Cardiac muscle cell (in vitro differentiated cells and primary cell): ENCODE measurements around the gene AVP. TPM values are rescaled to one million over a fixed set of nuclear protein-coding genes. Genes with fewer than 3 reads are reported as not detected.
"Not testable (repeated sequence)": the region's sequence is repeated elsewhere in the genome, so short reads cannot be mapped to it uniquely, and the experiment has no call there.

Source experiments
- DNase-seq, 2 donors: peaks; one replicate each; pipeline versions ENCODE4 v3.0.0 to v3.0.0-alpha.2; 2010 to 2017; ENCODE audit warnings: low read depth in 1 of 2, low spot score in 1 of 2
- H3K27ac ChIP-seq: fragments of 200-600 bp; sonication (generic); 2 replicates; pipeline ENCODE4 v1.5.1; 2016
- H3K27me3 ChIP-seq: fragments of 200-600 bp; sonication (generic); 2 replicates; pipeline ENCODE4 v1.6.0; 2016; ENCODE audit warnings: control low read depth
- H3K36me3 ChIP-seq: fragments of 200-600 bp; sonication (generic); 2 replicates; pipeline ENCODE4 v1.5.1; 2016; ENCODE audit warnings: control low read depth
- H3K4me1 ChIP-seq: fragments of 200-600 bp; sonication (generic); 2 replicates; pipeline ENCODE4 v1.8.1; 2017; ENCODE audit warnings: low read depth, mild to moderate bottlenecking, mixed run types
- H3K4me3 ChIP-seq: fragments of 200-600 bp; sonication (generic); 2 replicates; pipeline ENCODE4 v1.5.1; 2016; ENCODE audit warnings: mild to moderate bottlenecking
- H3K9me3 ChIP-seq: fragments of 200-600 bp; sonication (generic); 2 replicates; pipeline ENCODE4 v1.5.1; 2017; ENCODE audit warnings: low read depth, mild to moderate bottlenecking, control low read depth
- polyA plus RNA-seq: library from polyadenylated mRNA; unstranded; fragments of >200 nt; fragmentation: Nextera tagmentation; extraction: Ambion mirVana; gene quantifications from 2 replicates; pipeline ENCODE4 v1.2.1, GENCODE V29; 2016
- total RNA-seq: library from RNA; depleted of rRNA; stranded (reverse); fragments of >200 nt; gene quantifications from 2 replicates; pipeline ENCODE4 v1.2.3, GENCODE V29; 2016
- TF ChIP-seq, protein P1 (sequence below): IDR thresholded peaks from 2 replicates; pipeline ENCODE4 v1.5.1; 2012; ENCODE audit warnings: low read depth, mild to moderate bottlenecking, low read length

The AVP gene
- total and polyA plus RNA-seq, 2 experiments from 2014 or later = not detected

DNA sequence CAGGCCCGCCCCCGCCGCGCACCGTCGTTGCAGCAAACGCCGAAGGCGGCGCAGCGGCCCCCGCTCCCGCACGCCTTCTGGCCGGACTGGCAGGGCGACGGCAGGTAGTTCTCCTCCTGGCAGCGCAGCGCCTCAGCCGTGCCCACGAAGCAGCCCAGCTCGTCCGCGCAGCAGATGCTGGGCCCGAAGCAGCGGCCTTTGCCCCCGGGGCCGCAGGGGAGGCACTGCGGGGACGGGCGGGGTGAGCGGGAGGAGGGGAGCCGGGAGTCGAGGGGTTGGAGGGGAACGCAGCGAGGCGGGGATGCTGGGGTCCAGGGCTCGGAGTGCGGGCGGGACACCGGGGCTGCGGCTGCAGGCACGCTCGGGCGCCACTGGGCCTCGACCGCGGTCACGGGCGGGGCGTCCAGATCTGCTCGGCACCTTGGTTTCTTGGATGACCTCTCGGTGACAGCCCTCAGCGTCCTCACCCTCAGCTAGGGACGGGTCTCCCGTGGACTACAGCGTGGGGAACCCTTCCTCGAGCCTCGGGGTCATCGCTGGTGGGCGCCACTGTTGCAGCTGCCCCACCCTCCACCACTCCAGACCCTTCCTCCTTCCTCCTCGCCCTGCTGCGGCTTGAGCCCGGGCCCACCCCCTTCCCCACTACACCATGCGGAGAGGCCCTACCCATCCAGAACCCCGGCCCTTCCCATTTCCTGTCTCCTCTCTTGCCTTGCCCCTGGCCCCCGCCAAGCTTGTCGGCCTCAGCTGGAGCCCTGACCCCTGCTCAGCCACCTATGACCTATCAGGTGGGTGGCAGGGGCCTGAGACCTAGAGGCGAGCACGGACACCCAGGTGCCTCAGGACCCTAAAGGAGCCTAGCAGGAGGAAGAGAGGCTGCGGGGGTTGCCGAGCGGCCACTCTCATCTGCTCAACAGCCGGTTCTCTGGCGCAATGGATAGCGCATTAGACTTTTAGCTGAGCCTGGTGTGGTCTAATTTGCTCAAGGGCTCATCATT lies 1.3 kb downstream of the AVP start:
- no peak for DNase-seq
- H3K36me3 ChIP-seq = no peaks in the 10 kb centered on the region
- TF ChIP-seq, protein P1, sequence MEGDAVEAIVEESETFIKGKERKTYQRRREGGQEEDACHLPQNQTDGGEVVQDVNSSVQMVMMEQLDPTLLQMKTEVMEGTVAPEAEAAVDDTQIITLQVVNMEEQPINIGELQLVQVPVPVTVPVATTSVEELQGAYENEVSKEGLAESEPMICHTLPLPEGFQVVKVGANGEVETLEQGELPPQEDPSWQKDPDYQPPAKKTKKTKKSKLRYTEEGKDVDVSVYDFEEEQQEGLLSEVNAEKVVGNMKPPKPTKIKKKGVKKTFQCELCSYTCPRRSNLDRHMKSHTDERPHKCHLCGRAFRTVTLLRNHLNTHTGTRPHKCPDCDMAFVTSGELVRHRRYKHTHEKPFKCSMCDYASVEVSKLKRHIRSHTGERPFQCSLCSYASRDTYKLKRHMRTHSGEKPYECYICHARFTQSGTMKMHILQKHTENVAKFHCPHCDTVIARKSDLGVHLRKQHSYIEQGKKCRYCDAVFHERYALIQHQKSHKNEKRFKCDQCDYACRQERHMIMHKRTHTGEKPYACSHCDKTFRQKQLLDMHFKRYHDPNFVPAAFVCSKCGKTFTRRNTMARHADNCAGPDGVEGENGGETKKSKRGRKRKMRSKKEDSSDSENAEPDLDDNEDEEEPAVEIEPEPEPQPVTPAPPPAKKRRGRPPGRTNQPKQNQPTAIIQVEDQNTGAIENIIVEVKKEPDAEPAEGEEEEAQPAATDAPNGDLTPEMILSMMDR = no peak
- peaks cover 67% of the 10 kb centered on the region for H3K27me3 ChIP-seq
- no peaks in the 10 kb centered on the region for H3K9me3 ChIP-seq
- H3K4me3 ChIP-seq = peak overlapping the region; percentile 17
- H3K27ac ChIP-seq = no peak overlapping the region
- no peaks in the 10 kb centered on the region for H3K4me1 ChIP-seq

GRCh38 chr20:3082306-3082951 lies 2.1 kb downstream of the AVP start:
- H3K4me3 ChIP-seq = peak overlapping the region; percentile 17
- H3K27me3 ChIP-seq = peaks cover 75% of the 10 kb centered on the region
- no peak overlapping the region for H3K27ac ChIP-seq
- no peaks in the 10 kb centered on the region for H3K36me3 ChIP-seq
- TF ChIP-seq, protein P1 = no peak
- H3K4me1 ChIP-seq = no peaks in the 10 kb centered on the region
- H3K9me3 ChIP-seq = no peaks in the 10 kb centered on the region
- peak; percentile 21 to 53 for DNase-seq

DNA sequence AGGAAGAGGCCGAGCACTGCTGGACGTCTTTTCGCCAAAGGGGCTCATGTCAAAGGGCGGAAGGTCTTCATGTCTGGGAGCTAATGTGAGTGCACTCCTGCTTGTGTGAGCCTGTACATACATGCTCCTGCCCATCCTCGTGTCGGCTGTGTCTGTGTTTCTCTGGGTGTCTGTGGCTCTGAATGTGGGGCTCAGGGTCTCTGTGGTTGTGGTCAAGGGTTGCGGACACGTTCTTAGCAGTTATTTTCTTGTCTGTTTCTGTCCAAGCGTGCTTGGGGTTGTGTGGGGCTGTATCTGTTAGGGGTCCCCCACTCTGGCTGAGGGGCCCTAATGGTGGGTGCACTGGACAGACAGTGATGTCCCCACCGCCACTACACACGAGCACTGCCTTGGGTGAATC lies 2.9 kb downstream of the AVP start:
- Histone ChIP-seq H3K4me1 (no peaks in the 10 kb centered on the region), H3K36me3 (no peaks in the 10 kb centered on the region), H3K27me3 (peaks cover 76% of the 10 kb centered on the region), H3K27ac (no peak overlapping the region), H3K9me3 (no peaks in the 10 kb centered on the region), H3K4me3 (no peak overlapping the region)
- TF ChIP-seq, protein P1 = no peak
- no peak for DNase-seq

GRCh38 chr20:3080939-3081388 lies 3.6 kb downstream of the AVP start:
- Histone ChIP-seq H3K27ac (no peak overlapping the region), H3K36me3 (no peaks in the 10 kb centered on the region), H3K27me3 (peaks cover 76% of the 10 kb centered on the region)

DNA sequence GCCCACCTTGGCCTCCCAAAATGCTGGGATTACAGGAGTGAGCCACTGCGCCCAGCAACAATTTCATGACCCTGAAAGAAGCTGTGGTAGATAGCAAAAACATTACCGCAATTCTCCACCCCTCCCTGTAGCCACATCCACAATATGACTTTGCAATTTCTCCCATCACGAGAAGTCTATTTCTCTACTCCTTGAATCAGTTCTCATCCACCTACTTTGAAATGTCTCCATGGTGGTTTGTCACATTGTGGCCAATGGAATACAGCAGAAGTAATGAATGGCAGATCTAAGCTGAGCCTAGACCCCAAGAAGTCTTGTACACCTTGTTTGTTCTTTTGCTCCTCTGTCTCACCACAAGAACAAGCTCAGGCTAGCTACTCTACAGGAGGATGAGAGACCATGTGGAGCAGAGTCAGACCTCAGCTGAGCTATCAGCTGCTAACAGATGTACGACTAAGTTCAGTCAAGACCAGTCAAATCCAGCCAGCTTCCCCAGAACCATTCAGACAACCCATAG lies 6.8 kb downstream of the AVP start:
- peaks cover 79% of the 10 kb centered on the region for H3K27me3 ChIP-seq
- no peak overlapping the region for H3K27ac ChIP-seq
- no peak for DNase-seq
- no peak overlapping the region for H3K4me3 ChIP-seq
- H3K9me3 ChIP-seq = no peaks in the 10 kb centered on the region
- TF ChIP-seq, protein P1 = no peak
- H3K4me1 ChIP-seq = no peaks in the 10 kb centered on the region
- H3K36me3 ChIP-seq = no peaks in the 10 kb centered on the region

More at GRCh38 chr20:3080939-3081388, 3.6 kb downstream of the AVP start:
- no peaks in the 10 kb centered on the region for H3K9me3 ChIP-seq
- H3K4me1 ChIP-seq = no peaks in the 10 kb centered on the region
- peak in 1 of 2 donors; percentile 75 for DNase-seq
- TF ChIP-seq, protein P1 = no peak
- H3K4me3 ChIP-seq = no peak overlapping the region

GRCh38 chr20:3075315-3075714 lies 9.2 kb downstream of the AVP start:
- peaks cover 78% of the 10 kb centered on the region for H3K27me3 ChIP-seq
- DNase-seq, H3K9me3 ChIP-seq, H3K27ac ChIP-seq, H3K4me3 ChIP-seq, H3K36me3 ChIP-seq, H3K4me1 ChIP-seq: not testable (repeated sequence)
